ENCODE results near the gene ACAP2. TPM values are rescaled to one million over a fixed set of nuclear protein-coding genes. Genes with fewer than 3 reads are reported as not detected.
"Not testable (repeated sequence)": the region's sequence is repeated elsewhere in the genome, so short reads cannot be mapped to it uniquely, and the experiment has no call there.

Gene ACAP2
- total RNA-seq, 1 donor from 2014 or later = 60.3 TPM

DNA sequence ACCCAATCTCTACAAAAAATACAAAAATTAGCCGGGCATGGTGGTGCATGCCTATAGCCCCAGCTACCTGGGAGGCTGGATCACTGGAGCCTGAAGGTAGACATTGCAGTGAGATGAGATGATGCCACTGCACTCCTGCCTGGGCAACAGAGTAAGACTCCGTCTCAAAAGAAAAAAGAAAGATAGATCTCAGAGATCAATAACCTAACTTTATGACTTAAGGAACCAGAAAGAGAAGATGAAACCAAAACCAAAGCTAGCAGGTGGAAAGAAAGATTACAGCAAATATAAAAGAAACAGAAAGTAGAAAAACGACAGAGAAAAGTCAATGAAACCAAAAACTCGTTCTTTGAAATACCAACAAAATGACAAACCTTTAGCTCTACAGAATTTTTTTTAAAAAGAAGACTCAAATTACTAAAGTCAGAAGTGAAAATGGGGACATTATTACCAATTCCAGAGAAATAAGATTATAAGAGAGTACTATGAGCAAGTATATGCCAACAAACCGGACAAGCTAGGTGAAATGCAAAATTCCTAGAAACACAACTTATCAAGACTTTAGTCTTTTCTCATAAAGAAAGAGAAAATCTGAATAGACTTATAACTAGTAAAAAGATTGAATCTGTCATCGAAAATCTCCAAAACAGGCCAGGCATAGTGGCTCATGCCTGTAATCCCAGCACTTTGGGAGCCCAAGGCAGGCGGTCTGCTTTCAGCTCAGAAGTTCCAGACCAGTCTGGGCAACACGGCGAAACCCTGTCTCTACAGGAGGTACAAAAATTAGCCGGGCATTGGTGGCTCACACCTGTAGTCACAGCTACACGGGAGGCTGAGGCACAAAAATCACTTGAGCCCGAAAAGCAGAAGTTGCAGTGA is 35.0 kb downstream of the ACAP2 start:
- no peak for ATAC-seq

DNA sequence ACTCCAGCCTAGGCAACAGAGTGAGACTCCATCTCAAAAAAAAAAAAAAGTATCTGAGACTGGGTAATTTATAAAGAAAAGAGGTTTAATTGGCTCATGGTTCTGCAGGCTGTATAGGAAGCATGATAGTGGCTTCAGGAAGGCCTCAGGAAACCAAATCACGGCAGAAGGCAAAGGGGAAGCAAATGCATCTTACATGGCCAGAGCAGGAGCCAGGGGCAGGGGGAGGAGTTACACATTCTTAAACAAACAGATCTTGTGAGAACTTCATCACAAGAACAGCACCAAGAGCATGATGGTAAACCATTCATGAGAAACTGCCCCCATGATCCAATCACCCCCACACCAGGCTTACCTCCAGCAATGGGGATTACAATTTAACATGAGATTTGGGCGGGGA is 37.2 kb downstream of the ACAP2 start:
- H3K4me3 ChIP-seq = no peak overlapping the region
- H3K27me3 ChIP-seq = no peaks in the 10 kb centered on the region
- ATAC-seq = no peak
- TF ChIP-seq, protein P1, sequence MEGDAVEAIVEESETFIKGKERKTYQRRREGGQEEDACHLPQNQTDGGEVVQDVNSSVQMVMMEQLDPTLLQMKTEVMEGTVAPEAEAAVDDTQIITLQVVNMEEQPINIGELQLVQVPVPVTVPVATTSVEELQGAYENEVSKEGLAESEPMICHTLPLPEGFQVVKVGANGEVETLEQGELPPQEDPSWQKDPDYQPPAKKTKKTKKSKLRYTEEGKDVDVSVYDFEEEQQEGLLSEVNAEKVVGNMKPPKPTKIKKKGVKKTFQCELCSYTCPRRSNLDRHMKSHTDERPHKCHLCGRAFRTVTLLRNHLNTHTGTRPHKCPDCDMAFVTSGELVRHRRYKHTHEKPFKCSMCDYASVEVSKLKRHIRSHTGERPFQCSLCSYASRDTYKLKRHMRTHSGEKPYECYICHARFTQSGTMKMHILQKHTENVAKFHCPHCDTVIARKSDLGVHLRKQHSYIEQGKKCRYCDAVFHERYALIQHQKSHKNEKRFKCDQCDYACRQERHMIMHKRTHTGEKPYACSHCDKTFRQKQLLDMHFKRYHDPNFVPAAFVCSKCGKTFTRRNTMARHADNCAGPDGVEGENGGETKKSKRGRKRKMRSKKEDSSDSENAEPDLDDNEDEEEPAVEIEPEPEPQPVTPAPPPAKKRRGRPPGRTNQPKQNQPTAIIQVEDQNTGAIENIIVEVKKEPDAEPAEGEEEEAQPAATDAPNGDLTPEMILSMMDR (IDR thresholded peaks at IDR 0.05) = no peak
- H3K36me3 ChIP-seq = no peaks in the 10 kb centered on the region
- intact Hi-C loops (cut with DNase I) = no loop called here
- H3K9me3 ChIP-seq = no peaks in the 10 kb centered on the region
- no peaks in the 10 kb centered on the region for H3K4me1 ChIP-seq
- DNase-seq = no peak
- H3K27ac ChIP-seq = no peak overlapping the region

More for the DNA sequence above, 35.0 kb downstream of the ACAP2 start:
- no peak for DNase-seq
- TF ChIP-seq, protein P1 (IDR thresholded peaks at IDR 0.05) = no peak
- H3K4me1 ChIP-seq = no peaks in the 10 kb centered on the region
- H3K4me3 ChIP-seq = no peak overlapping the region
- H3K9me3 ChIP-seq = no peaks in the 10 kb centered on the region
- no peaks in the 10 kb centered on the region for H3K27me3 ChIP-seq
- no peaks in the 10 kb centered on the region for H3K36me3 ChIP-seq
- intact Hi-C loops (cut with DNase I) = no loop called here
- H3K27ac ChIP-seq = no peak overlapping the region

GRCh38 chr3:195403841-195404408 is 38.9 kb downstream of the ACAP2 start:
- TF ChIP-seq, protein P1 (IDR thresholded peaks at IDR 0.05) = no peak
- Histone ChIP-seq H3K9me3 (no peaks in the 10 kb centered on the region), H3K27me3 (no peaks in the 10 kb centered on the region), H3K36me3 (no peaks in the 10 kb centered on the region), H3K4me1 (no peaks in the 10 kb centered on the region), H3K27ac (no peak overlapping the region), H3K4me3 (no peak overlapping the region)
- ATAC-seq (no peak), DNase-seq (no peak)
- intact Hi-C loops (cut with DNase I) = no loop called here

GRCh38 chr3:195403244-195403643 is 39.6 kb downstream of the ACAP2 start:
- no peaks in the 10 kb centered on the region for H3K9me3 ChIP-seq
- no peak for DNase-seq
- no peaks in the 10 kb centered on the region for H3K36me3 ChIP-seq
- no peaks in the 10 kb centered on the region for H3K27me3 ChIP-seq
- TF ChIP-seq, protein P1 (IDR thresholded peaks at IDR 0.05) = no peak
- no peak overlapping the region for H3K27ac ChIP-seq
- intact Hi-C loops (cut with DNase I) = no loop called here
- H3K4me3 ChIP-seq = no peak overlapping the region
- no peak for ATAC-seq
- H3K4me1 ChIP-seq = peaks cover under 1% of the 10 kb centered on the region

DNA sequence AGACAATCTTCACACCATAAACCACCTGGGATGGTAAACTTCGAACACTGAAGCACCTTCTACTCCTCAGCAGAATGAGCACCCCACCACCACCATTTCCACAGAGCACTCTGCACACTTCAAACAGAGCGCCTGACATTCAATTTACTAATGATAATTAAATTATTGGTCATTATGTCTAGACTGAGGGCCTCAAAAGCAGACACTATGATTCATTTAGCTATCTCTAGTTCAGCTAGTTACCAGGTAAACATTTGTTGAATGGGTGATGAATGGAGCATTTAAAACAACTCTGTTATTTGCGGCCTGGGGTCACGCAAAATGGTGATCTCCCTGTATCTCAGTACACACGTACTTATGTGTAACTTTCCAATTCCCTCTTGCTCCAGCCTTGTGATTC is 40.9 kb downstream of the ACAP2 start:
- intact Hi-C loops (cut with DNase I) = no loop called here
- TF ChIP-seq, protein P1 (IDR thresholded peaks at IDR 0.05) = no peak
- H3K27ac ChIP-seq = no peak overlapping the region

DNA sequence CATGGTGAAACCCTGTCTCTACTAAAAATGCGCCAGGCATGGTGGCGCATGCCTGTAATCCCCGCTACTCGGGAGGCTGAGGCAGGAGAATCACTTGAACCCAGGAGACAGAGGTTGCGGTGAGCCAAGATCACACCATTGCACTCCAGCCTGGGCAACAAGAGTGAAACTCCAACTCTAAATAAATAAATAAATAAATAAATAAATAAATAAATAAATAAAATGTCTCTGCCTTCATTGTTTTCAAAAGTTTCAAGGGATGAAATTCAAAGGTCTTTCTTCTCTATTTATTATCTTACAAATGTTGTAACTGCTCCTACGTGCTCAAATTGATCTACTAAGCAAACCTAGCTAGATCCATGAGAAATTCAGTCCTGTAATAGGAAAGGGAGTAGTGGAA is 44.4 kb downstream of the ACAP2 start:
- H3K4me3 ChIP-seq; H3K9me3 ChIP-seq; H3K27me3 ChIP-seq; ATAC-seq; H3K36me3 ChIP-seq; H3K27ac ChIP-seq; DNase-seq; intact Hi-C loops (cut with DNase I): not testable (repeated sequence)
- H3K4me1 ChIP-seq = peaks cover 13% of the 10 kb centered on the region

More for the DNA sequence above, 40.9 kb downstream of the ACAP2 start:
- Histone ChIP-seq H3K9me3 (no peaks in the 10 kb centered on the region), H3K27me3 (no peaks in the 10 kb centered on the region), H3K4me3 (no peak overlapping the region), H3K36me3 (no peaks in the 10 kb centered on the region), H3K4me1 (peaks cover 12% of the 10 kb centered on the region)
- no peak for ATAC-seq
- no peak for DNase-seq
